ENCODE data around the gene LBHD1. TPM values are rescaled to one million over a fixed set of nuclear protein-coding genes. Genes with fewer than 3 reads are reported as not detected.
A peak's percentile ranks its signal among the peaks of the same experiment; 100 is the strongest.

LBHD1 gene
- total and polyA plus RNA-seq, 2 of the 13 experiments (the other 11 are each of a cell fraction or from before 2014, with no cell fraction given), result 3.2 to 3.7 TPM

DNA sequence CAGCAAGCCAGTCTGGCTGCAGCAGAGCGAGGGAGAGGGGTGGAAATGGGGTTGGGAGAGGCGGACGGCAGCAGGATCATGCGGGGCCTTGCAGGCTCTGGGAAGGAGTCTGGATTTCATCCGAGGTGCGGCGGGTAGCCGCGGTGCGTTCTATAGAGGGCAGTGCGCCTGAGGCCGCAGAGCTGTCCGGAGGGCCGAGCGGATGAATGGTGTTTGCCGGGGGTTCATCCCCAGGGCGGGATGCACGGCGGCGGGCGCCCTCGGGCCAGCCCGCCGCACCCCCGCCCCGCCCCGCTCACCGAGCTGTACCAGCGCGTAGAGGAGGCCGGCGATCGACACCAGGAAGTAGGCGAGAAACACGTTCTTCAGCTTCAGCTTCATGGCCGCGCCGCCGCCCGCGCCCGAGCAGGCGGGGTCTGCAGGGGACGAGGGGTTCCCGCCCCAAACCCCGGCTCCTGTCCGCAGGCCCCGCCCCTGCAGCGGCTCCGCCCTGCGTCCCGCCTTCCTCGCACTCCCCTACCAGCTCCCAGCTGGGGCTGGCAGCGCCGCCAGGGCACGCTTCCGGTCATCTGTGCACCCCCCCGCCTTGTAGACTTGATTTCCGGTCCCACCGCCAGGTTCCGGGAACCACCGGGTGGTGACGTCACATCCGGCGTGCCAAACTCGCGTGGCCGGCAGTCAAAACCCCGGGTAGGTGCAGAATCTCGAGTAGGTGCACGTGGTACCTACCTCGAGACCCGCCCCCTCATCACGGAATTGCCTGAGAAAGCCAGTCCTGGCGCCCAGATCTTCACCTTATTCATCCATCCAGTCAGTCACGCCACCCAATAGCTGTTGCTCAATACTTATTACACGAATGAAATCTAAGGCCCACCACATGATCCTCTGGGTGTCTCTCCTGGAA lies 50.2 kb downstream of the LBHD1 start, which contains the start of gene B3GAT3 (continued):
- TF ChIP-seq MTA3 (CRISPR knock-in tag; IDR thresholded peaks at IDR 0.05) (no peak), ZNF781 (CRISPR knock-in tag; IDR thresholded peaks at IDR 0.05; ENCODE audit: borderline replicate concordance, not compliant biosample characterization) (peak; percentile 82), KAT7 (CRISPR knock-in tag; IDR thresholded peaks at IDR 0.05; ENCODE audit: borderline replicate concordance) (peak; percentile 83), ZBTB40 (IDR thresholded peaks at IDR 0.05) (peak; percentile 93), ZBTB40 (CRISPR knock-in tag; IDR thresholded peaks at IDR 0.05) (peak; percentile 83; the same call in 1 of the 2 replicates), ZNF10 (CRISPR knock-in tag; IDR thresholded peaks at IDR 0.05; ENCODE audit: borderline replicate concordance, low read depth) (no peak), POLR2AphosphoS5 (IDR thresholded peaks at IDR 0.05; ENCODE audit: low read depth, low read length) (peak; percentile 70), RFXAP (CRISPR knock-in tag; IDR thresholded peaks at IDR 0.05; ENCODE audit: borderline replicate concordance) (peak; percentile 79; the same call in 1 of the 2 replicates), TFE3 (CRISPR knock-in tag; IDR thresholded peaks at IDR 0.05) (peak; percentile 82), ZBTB14 (CRISPR knock-in tag; IDR thresholded peaks at IDR 0.05) (0 out of 2 replicates have a peak, but pooled peaks have one; percentile 38), MXD1 (CRISPR knock-in tag; IDR thresholded peaks at IDR 0.05) (peak; percentile 97), SOX6 (IDR thresholded peaks at IDR 0.05) (no peak), SOX6 (CRISPR knock-in tag; IDR thresholded peaks at IDR 0.05) (peak; percentile 69; the same call in 1 of the 2 replicates), NCOA2 (CRISPR knock-in tag; IDR thresholded peaks at IDR 0.05) (peak; percentile 61)
- TF ChIP-seq, protein P1, sequence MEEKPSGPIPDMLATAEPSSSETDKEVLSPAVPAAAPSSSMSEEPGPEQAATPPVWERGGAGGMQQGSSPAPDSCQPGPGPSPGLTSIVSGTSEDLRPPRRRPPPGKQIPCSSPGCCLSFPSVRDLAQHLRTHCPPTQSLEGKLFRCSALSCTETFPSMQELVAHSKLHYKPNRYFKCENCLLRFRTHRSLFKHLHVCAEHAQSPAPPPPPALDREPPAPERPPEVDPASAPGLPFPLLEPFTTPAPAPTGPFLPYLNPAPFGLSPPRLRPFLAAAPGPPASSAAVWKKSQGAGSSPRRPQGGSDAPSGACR (CRISPR knock-in tag; IDR thresholded peaks at IDR 0.05), result peak; percentile 74; the same call in 1 of the 2 replicates

Data from HepG2 (cell line).